H9 (cell line): ENCODE results near the gene DPH7. TPM values are rescaled to one million over a fixed set of nuclear protein-coding genes. Genes with fewer than 3 reads are reported as not detected.

Source experiments
- DNase-seq: peaks from one replicate; pipeline ENCODE4 v3.0.0-alpha.2; 2017
- H2AFZ ChIP-seq: one replicate; pipeline ENCODE4 v1.6.1; 2013; ENCODE audit warnings: mild to moderate bottlenecking, low read length, control low read depth, moderate library complexity
- H2AK5ac ChIP-seq: 2 replicates; pipeline ENCODE4 v1.6.1; 2013; ENCODE audit warnings: low read length, control low read depth, mixed read lengths; ENCODE audit not compliant: insufficient read length
- H2BK120ac ChIP-seq: one replicate; pipeline ENCODE4 v1.6.1; 2013; ENCODE audit warnings: low read depth, mild to moderate bottlenecking, low read length, control low read depth, inconsistent platforms; ENCODE audit not compliant: poor library complexity, severe bottlenecking
- H2BK12ac ChIP-seq: 2 replicates; pipeline ENCODE4 v1.6.1; 2013; ENCODE audit warnings: low read length, control low read depth, mixed read lengths, low read depth; ENCODE audit not compliant: insufficient read length
- H2BK15ac ChIP-seq: 2 replicates; pipeline ENCODE4 v1.6.1; 2013; ENCODE audit warnings: low read depth, low read length, control low read depth
- H2BK20ac ChIP-seq: one replicate; pipeline ENCODE4 v1.6.1; 2013; ENCODE audit warnings: low read depth, mild to moderate bottlenecking, low read length, control low read depth, inconsistent platforms; ENCODE audit not compliant: poor library complexity, severe bottlenecking
- H2BK5ac ChIP-seq: 2 replicates; pipeline ENCODE4 v1.6.1; 2013; ENCODE audit warnings: low read length, control low read depth, mixed read lengths; ENCODE audit not compliant: insufficient read length
- H3K14ac ChIP-seq: 2 replicates; pipeline ENCODE4 v1.6.1; 2013; ENCODE audit warnings: low read length, control low read depth; ENCODE audit not compliant: insufficient read depth
- H3K18ac ChIP-seq: 2 replicates; pipeline ENCODE4 v1.6.1; 2013; ENCODE audit warnings: low read depth, mild to moderate bottlenecking, mixed read lengths, low read length, control low read depth; ENCODE audit not compliant: insufficient read length
- H3K23ac ChIP-seq: 2 replicates; pipeline ENCODE4 v1.6.1; 2013; ENCODE audit warnings: low read length, control low read depth, mixed read lengths, low read depth; ENCODE audit not compliant: insufficient read length
- H3K23me2 ChIP-seq: 2 replicates; pipeline ENCODE4 v1.6.1; 2013; ENCODE audit warnings: low read depth, mild to moderate bottlenecking, mixed read lengths, low read length, control low read depth; ENCODE audit not compliant: insufficient read length, poor library complexity, severe bottlenecking
- H3K27ac ChIP-seq: 2 replicates; pipeline ENCODE4 v1.5.1; 2013; ENCODE audit warnings: low read length, control low read depth, mixed read lengths, low read depth; ENCODE audit not compliant: insufficient read length
- H3K27me3 ChIP-seq: 2 replicates; pipeline ENCODE4 v1.6.1; 2013; ENCODE audit warnings: low read length, control low read depth, inconsistent platforms; ENCODE audit not compliant: insufficient read depth
- H3K4ac ChIP-seq: 2 replicates; pipeline ENCODE4 v1.6.1; 2013; ENCODE audit warnings: low read depth, mild to moderate bottlenecking, control low read depth, inconsistent platforms, low read length, moderate library complexity
- H3K4me1 ChIP-seq: 2 replicates; pipeline ENCODE4 v1.6.1; 2013; ENCODE audit warnings: low read length, control low read depth, inconsistent platforms; ENCODE audit not compliant: insufficient read depth
- H3K4me2 ChIP-seq: 2 replicates; pipeline ENCODE4 v1.6.1; 2013; ENCODE audit warnings: low read length, control low read depth, mixed read lengths; ENCODE audit not compliant: insufficient read length, insufficient read depth
- H3K56ac ChIP-seq: 2 replicates; pipeline ENCODE4 v1.6.1; 2013; ENCODE audit warnings: low read depth, mild to moderate bottlenecking, mixed read lengths, low read length, control low read depth; ENCODE audit not compliant: insufficient read length
- H3K79me1 ChIP-seq: 2 replicates; pipeline ENCODE4 v1.6.1; 2013; ENCODE audit warnings: low read depth, mild to moderate bottlenecking, moderate library complexity, low read length, control low read depth, inconsistent platforms; ENCODE audit not compliant: insufficient read depth, poor library complexity, severe bottlenecking
- H3K79me2 ChIP-seq: 2 replicates; pipeline ENCODE4 v1.6.1; 2013; ENCODE audit warnings: low read length, control low read depth, inconsistent platforms; ENCODE audit not compliant: insufficient read depth
- H3K9ac ChIP-seq: 2 replicates; pipeline ENCODE4 v1.6.1; 2013; ENCODE audit warnings: low read length, control low read depth, mixed read lengths; ENCODE audit not compliant: insufficient read length; ENCODE audit errors: extremely low read depth
- H3K9me3 ChIP-seq: one replicate; pipeline ENCODE4 v1.6.1; 2013; ENCODE audit warnings: low read depth, low read length, inconsistent platforms; ENCODE audit not compliant: control insufficient read depth
- H3T11ph ChIP-seq: one replicate; pipeline ENCODE4 v1.6.1; 2013; ENCODE audit warnings: mild to moderate bottlenecking, low read length, control low read depth, inconsistent platforms
- H4K20me1 ChIP-seq: one replicate; pipeline ENCODE4 v1.6.1; 2013; ENCODE audit not compliant: control insufficient read depth, insufficient read length, insufficient read depth
- H4K5ac ChIP-seq: 2 replicates; pipeline ENCODE4 v1.6.1; 2013; ENCODE audit warnings: low read depth, mild to moderate bottlenecking, mixed read lengths, low read length, control low read depth; ENCODE audit not compliant: insufficient read length
- H4K8ac ChIP-seq: replicated peaks from 2 replicates; pipeline ENCODE4 v1.6.1; 2013; ENCODE audit warnings: low read length, control low read depth, mixed read lengths, low read depth; ENCODE audit not compliant: insufficient read length
- H4K91ac ChIP-seq: 2 replicates; pipeline ENCODE4 v1.6.1; 2013; ENCODE audit warnings: low read depth, mild to moderate bottlenecking, moderate library complexity, mixed read lengths, low read length, control low read depth; ENCODE audit not compliant: insufficient read length
- H3K27ac Mint-ChIP-seq, 3 experiments: 2 replicates in 2 of 3; 3 replicates in 1 of 3; pipeline ENCODE4 v1.8.0; 2020 to 2021; ENCODE audit warnings: mixed read lengths in 3 of 3, mild to moderate bottlenecking in 1 of 3, moderate library complexity in 1 of 3
- H3K27me3 Mint-ChIP-seq: 2 replicates; pipeline ENCODE4 v1.8.0; 2021; ENCODE audit warnings: low read depth, mild to moderate bottlenecking, moderate library complexity, mixed read lengths
- H3K36me3 Mint-ChIP-seq, 3 experiments: 2 replicates in 2 of 3; 3 replicates in 1 of 3; pipeline ENCODE4 v1.8.0; 2020 to 2021; ENCODE audit warnings: low read depth in 3 of 3, mixed read lengths in 3 of 3; ENCODE audit not compliant: insufficient read depth in 1 of 3
- H3K4me1 Mint-ChIP-seq, 2 experiments: 2 replicates each; pipeline ENCODE4 v1.8.0; 2020; ENCODE audit warnings: mixed read lengths in 2 of 2
- H3K4me3 Mint-ChIP-seq, 2 experiments: 2 replicates in 1 of 2; 3 replicates in 1 of 2; pipeline ENCODE4 v1.8.0; 2020 to 2021; ENCODE audit warnings: mild to moderate bottlenecking in 2 of 2, mixed read lengths in 2 of 2, moderate library complexity in 1 of 2
- H3K9me3 Mint-ChIP-seq, 2 experiments: 2 replicates in 1 of 2; 3 replicates in 1 of 2; pipeline ENCODE4 v1.8.0; 2020; ENCODE audit warnings: mild to moderate bottlenecking in 2 of 2, mixed read lengths in 2 of 2, moderate library complexity in 1 of 2
- WGBS: extraction: QIAGEN DNeasy Blood & Tissue Kit; methylation state at CpG from one replicate; pipeline ENCODE4 v1.1.7; 2013; ENCODE audit warnings: missing lambda C conversion rate, low lambda C conversion rate, mixed read lengths; ENCODE audit not compliant: insufficient read length; ENCODE audit errors: extremely low coverage; 5-methylcytosine and 5-hydroxymethylcytosine counted together
- total RNA-seq: library from RNA; stranded (reverse); gene quantifications from 2 replicates; pipeline ENCODE4 v1.2.1, GENCODE V29; 2021
- TF ChIP-seq, protein P1 (sequence below): fragments of 200-600 bp; sonication (generic); conservative IDR thresholded peaks from 3 replicates; pipeline ENCODE4 v1.8.0; 2021; ENCODE audit warnings: antibody characterized with exemption, mild to moderate bottlenecking

DPH7 gene
- total RNA-seq, 1 experiment from 2014 or later: 51.3 TPM

DNA sequence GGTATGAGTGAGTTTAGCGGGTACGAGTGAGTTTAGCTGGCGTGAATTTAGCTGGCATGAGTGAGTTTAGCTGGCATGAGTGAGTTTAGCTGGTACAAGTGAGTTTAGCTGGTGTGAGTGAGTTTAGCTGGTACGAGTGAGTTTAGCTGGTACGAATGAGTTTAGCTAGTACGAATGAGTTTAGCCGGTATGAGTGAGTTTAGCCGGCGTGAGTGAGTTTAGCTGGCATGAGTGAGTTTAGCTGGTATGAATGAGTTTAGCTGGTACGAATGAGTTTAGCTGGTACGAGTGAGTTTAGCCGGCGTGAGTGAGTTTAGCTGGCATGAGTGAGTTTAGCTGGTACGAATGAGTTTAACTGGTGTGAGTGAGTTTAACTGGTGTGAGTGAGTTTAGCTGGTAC, 69.5 kb downstream of the DPH7 start:
- Histone ChIP-seq H3K79me1 (no peaks in the 10 kb centered on the region), H3K18ac (no peak overlapping the region), H3K79me2 (no peaks in the 10 kb centered on the region), H2BK12ac (no peak overlapping the region), H3K4ac (no peak overlapping the region), H3K56ac (no peak overlapping the region), H3K4me1 (no peaks in the 10 kb centered on the region), H4K8ac (no peak overlapping the region), H2AK5ac (no peak overlapping the region), H3T11ph (no peak overlapping the region), H2BK15ac (no peak overlapping the region), H4K91ac (no peak overlapping the region), H3K23ac (no peak overlapping the region), H4K20me1 (no peaks in the 10 kb centered on the region), H3K27ac (no peak overlapping the region), H2BK20ac (no peak overlapping the region), H3K9ac (no peak overlapping the region), H2BK120ac (no peak overlapping the region), H3K4me2 (no peak overlapping the region), H3K9me3 (no peaks in the 10 kb centered on the region), H3K23me2 (no peaks in the 10 kb centered on the region), H2AFZ (no peak overlapping the region), H4K5ac (no peak overlapping the region), H3K14ac (no peak overlapping the region), H3K27me3 (no peaks in the 10 kb centered on the region), H2BK5ac (no peak overlapping the region)
- Mint-ChIP-seq H3K27ac (no peak overlapping the region), H3K36me3 (peaks cover 0 to 2% (median 0%) of the 10 kb centered on the region in 3 experiments; a peak in 4 of 7 replicates), H3K4me3 (no peak overlapping the region), H3K9me3 (peaks cover 17 to 70% of the 10 kb centered on the region in 2 experiments), H3K4me1 (no peaks in the 10 kb centered on the region), H3K27me3 (peaks cover 10% of the 10 kb centered on the region)
- TF ChIP-seq, protein P1, sequence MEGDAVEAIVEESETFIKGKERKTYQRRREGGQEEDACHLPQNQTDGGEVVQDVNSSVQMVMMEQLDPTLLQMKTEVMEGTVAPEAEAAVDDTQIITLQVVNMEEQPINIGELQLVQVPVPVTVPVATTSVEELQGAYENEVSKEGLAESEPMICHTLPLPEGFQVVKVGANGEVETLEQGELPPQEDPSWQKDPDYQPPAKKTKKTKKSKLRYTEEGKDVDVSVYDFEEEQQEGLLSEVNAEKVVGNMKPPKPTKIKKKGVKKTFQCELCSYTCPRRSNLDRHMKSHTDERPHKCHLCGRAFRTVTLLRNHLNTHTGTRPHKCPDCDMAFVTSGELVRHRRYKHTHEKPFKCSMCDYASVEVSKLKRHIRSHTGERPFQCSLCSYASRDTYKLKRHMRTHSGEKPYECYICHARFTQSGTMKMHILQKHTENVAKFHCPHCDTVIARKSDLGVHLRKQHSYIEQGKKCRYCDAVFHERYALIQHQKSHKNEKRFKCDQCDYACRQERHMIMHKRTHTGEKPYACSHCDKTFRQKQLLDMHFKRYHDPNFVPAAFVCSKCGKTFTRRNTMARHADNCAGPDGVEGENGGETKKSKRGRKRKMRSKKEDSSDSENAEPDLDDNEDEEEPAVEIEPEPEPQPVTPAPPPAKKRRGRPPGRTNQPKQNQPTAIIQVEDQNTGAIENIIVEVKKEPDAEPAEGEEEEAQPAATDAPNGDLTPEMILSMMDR: no peak
- WGBS: no CpG with 5 or more reads among the region's 14 CpGs
- DNase-seq: no peak
